ENCODE results near the gene HDAC4. TPM values are rescaled to one million over a fixed set of nuclear protein-coding genes. Genes with fewer than 3 reads are reported as not detected.
A peak's percentile ranks its signal among the peaks of the same experiment; 100 is the strongest.
"Not testable (repeated sequence)": the region's sequence is repeated elsewhere in the genome, so short reads cannot be mapped to it uniquely, and the experiment has no call there.

HDAC4 gene
- total RNA-seq, 2 donors from 2014 or later: 49.8 to 71.7 TPM

- Mint-ChIP-seq H3K27ac (no peak overlapping the region), H3K9me3 (no peaks in the 10 kb centered on the region), H3K36me3 (ENCODE audit: insufficient read depth in 2 of 2) (peaks cover 0 to 8% of the 10 kb centered on the region in 2 donors), H3K27me3 (ENCODE audit: low read depth) (no peaks in the 10 kb centered on the region), H3K4me1 (ENCODE audit: low read depth) (no peaks in the 10 kb centered on the region), H3K4me3 (no peak overlapping the region)
- ATAC-seq (replicated peaks in 1 of 2): no peak
- DNase-seq: no peak
Observed at GRCh38 chr2:239079671-239080294, 321.0 kb downstream of the HDAC4 start.

DNA sequence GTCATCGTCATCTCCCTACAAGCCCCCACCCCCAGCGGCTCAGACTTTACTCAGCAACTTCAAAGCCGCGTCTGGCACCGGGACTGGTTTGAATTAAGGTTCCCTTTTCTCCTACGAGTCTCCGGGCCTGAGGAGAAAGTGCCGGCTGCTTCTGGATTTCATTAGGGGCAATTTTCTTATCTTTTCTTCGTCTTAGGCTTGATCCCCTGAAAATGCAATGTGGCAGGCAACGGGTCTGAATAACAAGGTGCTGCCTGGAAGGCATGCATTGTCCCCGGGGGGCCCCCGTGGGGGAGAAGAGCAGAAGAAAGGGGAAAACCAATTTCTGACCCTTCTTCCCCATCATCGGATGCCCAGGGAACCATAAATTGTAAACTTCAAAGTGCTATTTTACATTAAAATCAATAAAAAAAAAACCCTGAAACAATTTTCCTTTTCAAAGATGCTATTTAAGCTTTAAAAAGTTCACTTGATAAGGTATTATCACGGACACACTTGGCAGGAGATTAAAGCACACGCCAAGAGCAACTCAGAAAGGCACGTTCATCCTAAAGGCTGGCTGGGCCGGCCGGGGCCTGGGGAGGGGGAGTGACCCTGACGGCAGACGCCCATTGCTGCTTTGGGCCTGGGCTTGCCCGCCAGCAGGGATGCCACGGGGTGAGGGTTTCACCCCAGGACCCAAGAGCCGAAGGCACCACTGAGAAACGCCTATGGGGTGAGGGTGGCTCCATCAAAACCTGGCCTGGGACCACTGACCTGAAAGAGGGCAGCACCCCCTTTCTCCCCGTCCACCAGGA, 322.5 kb downstream of the HDAC4 start:
- ATAC-seq (replicated peaks in 1 of 2) (no peak), DNase-seq (no peak)
- H3K4me1 Mint-ChIP-seq (ENCODE audit: low read depth): no peaks in the 10 kb centered on the region
- H3K27ac Mint-ChIP-seq: no peak overlapping the region
- no peak overlapping the region for H3K4me3 Mint-ChIP-seq
- H3K36me3 Mint-ChIP-seq (ENCODE audit: insufficient read depth in 2 of 2): peaks cover 0 to 5% of the 10 kb centered on the region in 2 donors
- H3K27me3 Mint-ChIP-seq (ENCODE audit: low read depth): no peaks in the 10 kb centered on the region
- H3K9me3 Mint-ChIP-seq: no peaks in the 10 kb centered on the region

DNA sequence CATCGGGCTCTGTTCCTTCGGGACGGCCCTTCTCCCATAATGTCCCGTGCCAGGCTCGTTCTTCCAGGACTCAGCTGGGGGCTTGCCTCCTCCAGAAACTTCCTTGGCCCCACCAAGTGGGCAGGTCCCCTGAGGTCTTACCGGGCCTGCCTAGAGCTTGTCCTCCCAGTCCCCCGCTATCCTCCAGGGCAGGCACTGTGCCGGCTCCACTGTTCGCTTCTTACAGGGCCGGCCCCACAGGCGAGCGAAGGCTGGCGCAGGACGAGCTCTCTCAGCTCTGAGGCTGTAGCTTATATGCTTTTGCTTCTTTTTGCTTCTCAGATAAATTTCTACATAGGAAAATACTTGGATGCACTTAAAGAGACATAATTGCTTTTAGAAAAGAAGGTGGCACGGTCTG, 323.6 kb downstream of the HDAC4 start:
- DNase-seq (no peak), ATAC-seq (replicated peaks in 1 of 2) (no peak)
- Mint-ChIP-seq H3K27ac (no peak overlapping the region), H3K4me3 (no peak overlapping the region), H3K36me3 (ENCODE audit: insufficient read depth in 2 of 2) (peaks cover 0 to 5% of the 10 kb centered on the region in 2 donors), H3K9me3 (no peaks in the 10 kb centered on the region), H3K4me1 (ENCODE audit: low read depth) (no peaks in the 10 kb centered on the region), H3K27me3 (ENCODE audit: low read depth) (no peaks in the 10 kb centered on the region)

GRCh38 chr2:239075918-239076758, 324.7 kb downstream of the HDAC4 start:
- H3K4me1 Mint-ChIP-seq (ENCODE audit: low read depth): no peaks in the 10 kb centered on the region
- H3K9me3 Mint-ChIP-seq: no peaks in the 10 kb centered on the region
- ATAC-seq (replicated peaks in 1 of 2) (no peak), DNase-seq (no peak)
- H3K27me3 Mint-ChIP-seq (ENCODE audit: low read depth): no peaks in the 10 kb centered on the region
- H3K36me3 Mint-ChIP-seq (ENCODE audit: insufficient read depth in 2 of 2): peaks cover 2 to 5% of the 10 kb centered on the region in 2 donors
- no peak overlapping the region for H3K27ac Mint-ChIP-seq
- no peak overlapping the region for H3K4me3 Mint-ChIP-seq

DNA sequence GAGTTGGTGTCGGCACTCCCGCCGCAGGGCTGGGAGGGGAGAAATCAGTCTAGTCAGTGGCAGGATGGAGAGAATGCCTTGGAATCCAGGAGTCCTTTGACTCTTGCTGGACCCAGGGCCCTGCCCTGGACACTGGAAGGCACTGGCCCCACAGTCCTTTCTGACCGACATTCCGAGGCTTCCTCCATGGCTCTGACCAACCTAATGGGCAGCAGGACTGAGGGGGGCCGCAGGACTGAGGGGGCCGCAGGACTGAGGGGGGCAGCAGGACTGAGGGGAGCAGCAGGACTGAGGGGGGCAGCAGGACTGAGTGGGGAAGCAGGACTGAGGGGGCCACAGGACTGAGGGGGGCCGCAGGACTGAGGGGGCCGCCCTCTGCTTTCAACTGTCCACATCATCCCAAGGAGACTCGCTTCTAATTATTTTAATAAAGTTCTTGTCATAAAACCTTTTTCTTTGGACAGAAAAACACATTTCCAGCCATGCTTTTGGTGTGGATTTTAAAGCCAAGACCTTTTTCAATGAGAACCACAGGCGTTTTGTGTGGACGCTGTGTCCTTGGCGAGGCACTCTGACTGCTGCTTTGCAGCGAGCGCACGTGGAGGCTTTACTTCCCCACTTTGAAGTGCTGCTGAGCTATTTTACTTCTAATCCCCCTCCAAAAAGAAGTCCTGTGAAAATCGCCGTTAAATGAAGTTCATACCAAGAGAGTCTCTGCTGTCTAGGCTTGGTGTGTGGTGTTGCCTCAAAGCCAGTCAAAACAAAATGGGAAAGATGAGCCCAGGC, 326.9 kb downstream of the HDAC4 start:
- Mint-ChIP-seq H3K4me1 (ENCODE audit: low read depth) (no peaks in the 10 kb centered on the region), H3K27me3 (ENCODE audit: low read depth) (no peaks in the 10 kb centered on the region), H3K4me3 (no peak overlapping the region), H3K27ac (no peak overlapping the region), H3K36me3 (ENCODE audit: insufficient read depth in 2 of 2) (peaks cover 0 to 4% of the 10 kb centered on the region in 2 donors), H3K9me3 (no peaks in the 10 kb centered on the region)
- DNase-seq (no peak), ATAC-seq (replicated peaks in 1 of 2) (no peak)

- no peaks in the 10 kb centered on the region for H3K9me3 Mint-ChIP-seq
- no peaks in the 10 kb centered on the region for H3K27me3 Mint-ChIP-seq (ENCODE audit: low read depth)
- no peak overlapping the region for H3K27ac Mint-ChIP-seq
- H3K4me3 Mint-ChIP-seq: no peak overlapping the region
- H3K36me3 Mint-ChIP-seq (ENCODE audit: insufficient read depth in 2 of 2): peaks cover 0 to 4% of the 10 kb centered on the region in 2 donors
- ATAC-seq (replicated peaks in 1 of 2) (no peak), DNase-seq (no peak)
- no peaks in the 10 kb centered on the region for H3K4me1 Mint-ChIP-seq (ENCODE audit: low read depth)
Observed at GRCh38 chr2:239073270-239073669, 327.6 kb downstream of the HDAC4 start.

DNA sequence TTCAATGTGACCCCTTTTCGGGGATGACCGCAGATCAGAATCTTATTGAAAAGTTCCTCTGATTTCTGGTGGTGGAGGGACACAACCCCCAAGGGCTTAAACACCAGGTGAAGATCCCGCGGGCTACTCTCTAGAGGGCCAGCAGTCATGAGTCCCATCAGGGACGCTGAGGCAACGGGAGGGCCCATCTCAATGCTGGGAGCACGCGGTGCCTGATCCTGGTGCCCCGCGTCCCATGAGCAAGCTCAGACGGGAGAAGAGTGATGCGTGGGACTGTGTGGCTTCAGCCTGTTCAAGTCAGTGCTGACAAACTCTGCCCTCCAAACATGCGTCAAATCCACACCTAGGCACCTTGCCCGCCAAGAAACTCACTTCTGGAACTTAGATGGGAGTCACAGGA, 328.0 kb downstream of the HDAC4 start:
- Mint-ChIP-seq H3K27ac (no peak overlapping the region), H3K4me3 (no peak overlapping the region), H3K4me1 (ENCODE audit: low read depth) (no peaks in the 10 kb centered on the region), H3K9me3 (no peaks in the 10 kb centered on the region), H3K27me3 (ENCODE audit: low read depth) (no peaks in the 10 kb centered on the region), H3K36me3 (ENCODE audit: insufficient read depth in 2 of 2) (peaks cover 0 to 4% of the 10 kb centered on the region in 2 donors)
- DNase-seq (no peak), ATAC-seq (replicated peaks in 1 of 2) (no peak)

DNA sequence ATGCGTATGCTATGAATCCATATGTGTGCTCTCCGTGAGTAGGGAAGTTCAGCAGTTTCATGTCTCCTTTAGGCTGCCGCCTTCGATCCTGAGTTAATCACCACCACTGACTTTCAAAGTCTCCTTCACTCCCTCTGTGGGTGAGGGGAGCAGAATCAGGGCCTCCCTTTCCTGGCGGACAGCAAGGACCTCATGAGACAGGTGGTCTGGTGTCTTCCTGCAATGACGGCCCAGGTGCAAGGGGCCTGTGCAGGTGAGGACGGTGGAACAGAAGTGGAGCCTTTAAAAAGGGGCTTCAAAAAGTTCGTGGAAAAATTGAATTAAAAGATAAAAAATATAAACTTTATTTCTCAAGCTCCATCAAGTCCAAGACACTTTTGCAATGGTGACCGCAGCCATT, 330.4 kb downstream of the HDAC4 start:
- ATAC-seq (replicated peaks in 1 of 2): no peak
- DNase-seq: no peak
- Mint-ChIP-seq H3K27me3 (ENCODE audit: low read depth) (no peaks in the 10 kb centered on the region), H3K36me3 (ENCODE audit: insufficient read depth in 2 of 2) (peaks cover 0 to 5% of the 10 kb centered on the region in 2 donors), H3K4me3 (no peak overlapping the region), H3K27ac (no peak overlapping the region), H3K9me3 (no peaks in the 10 kb centered on the region), H3K4me1 (ENCODE audit: low read depth) (no peaks in the 10 kb centered on the region)

DNA sequence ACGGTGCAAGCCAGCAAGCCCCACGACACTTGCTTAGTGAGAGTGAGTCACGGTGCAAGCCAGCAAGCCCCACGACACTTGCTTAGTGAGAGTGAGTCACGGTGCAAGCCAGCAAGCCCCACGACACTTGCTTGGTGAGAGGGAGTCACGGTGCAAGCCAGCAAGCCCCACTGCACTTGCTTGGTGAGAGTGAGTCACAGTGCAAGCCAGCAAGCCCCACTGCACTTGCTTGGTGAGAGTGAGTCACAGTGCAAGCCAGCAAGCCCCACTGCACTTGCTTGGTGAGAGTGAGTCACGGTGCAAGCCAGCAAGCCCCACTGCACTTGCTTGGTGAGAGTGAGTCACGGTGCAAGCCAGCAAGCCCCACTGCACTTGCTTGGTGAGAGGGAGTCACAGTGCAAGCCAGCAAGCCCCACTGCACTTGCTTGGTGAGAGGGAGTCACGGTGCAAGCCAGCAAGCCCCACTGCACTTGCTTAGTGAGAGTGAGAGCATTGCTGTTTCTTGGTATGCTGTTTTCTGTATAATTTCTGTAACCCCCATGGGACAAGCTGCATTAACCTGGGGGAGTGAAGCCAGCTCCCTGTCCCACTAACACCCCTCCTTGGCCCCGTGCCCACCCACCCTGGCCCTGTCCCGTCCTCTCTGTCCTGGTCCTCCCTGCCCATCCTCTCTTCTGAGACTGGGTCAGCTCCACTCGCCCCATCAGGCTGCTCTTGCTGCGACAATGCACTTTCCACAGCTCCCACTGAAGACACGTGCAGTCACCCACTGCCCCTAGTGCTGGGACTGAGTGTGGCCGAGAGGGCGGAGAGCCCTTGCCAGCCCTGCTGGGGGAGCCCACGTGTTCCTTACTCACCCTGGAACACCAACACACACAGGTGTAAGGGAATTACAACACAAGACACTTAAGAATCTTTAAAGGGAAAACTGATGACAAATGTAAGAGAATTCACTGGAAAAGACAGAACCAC, 331.2 kb downstream of the HDAC4 start:
- ATAC-seq (replicated peaks in 1 of 2) (peak; percentile 33 to 34), DNase-seq (peak; percentile 11 to 41)
- H3K27ac Mint-ChIP-seq: peak overlapping the region; percentile 73
- H3K4me1 Mint-ChIP-seq (ENCODE audit: low read depth); H3K27me3 Mint-ChIP-seq (ENCODE audit: low read depth); H3K4me3 Mint-ChIP-seq; H3K9me3 Mint-ChIP-seq; H3K36me3 Mint-ChIP-seq (ENCODE audit: insufficient read depth in 2 of 2): not testable (repeated sequence)

GRCh38 chr2:239068411-239068810, 332.4 kb downstream of the HDAC4 start:
- H3K4me3 Mint-ChIP-seq: no peak overlapping the region
- peaks cover 0 to 5% of the 10 kb centered on the region in 2 donors for H3K36me3 Mint-ChIP-seq (ENCODE audit: insufficient read depth in 2 of 2)
- no peak overlapping the region for H3K27ac Mint-ChIP-seq
- ATAC-seq (replicated peaks in 1 of 2) (no peak), DNase-seq (no peak)
- no peaks in the 10 kb centered on the region for H3K27me3 Mint-ChIP-seq (ENCODE audit: low read depth)
- no peaks in the 10 kb centered on the region for H3K4me1 Mint-ChIP-seq (ENCODE audit: low read depth)
- H3K9me3 Mint-ChIP-seq: no peaks in the 10 kb centered on the region

- Mint-ChIP-seq H3K27me3 (ENCODE audit: low read depth) (no peaks in the 10 kb centered on the region), H3K9me3 (no peaks in the 10 kb centered on the region), H3K4me1 (ENCODE audit: low read depth) (no peaks in the 10 kb centered on the region), H3K27ac (no peak overlapping the region), H3K36me3 (ENCODE audit: insufficient read depth in 2 of 2) (peaks cover 0 to 5% of the 10 kb centered on the region in 2 donors), H3K4me3 (no peak overlapping the region)
- ATAC-seq (replicated peaks in 1 of 2): no peak
- no peak for DNase-seq
Observed at GRCh38 chr2:239067196-239067865, 333.5 kb downstream of the HDAC4 start.

Measured in activated T-cell treated with anti-CD3 and anti-CD28 coated beads, Interleukin-2, amount 50 U/mL, for 72 hours (primary cell).